Ovary (tissue), 3 donors: ENCODE measurements around the gene CSTPP1.

ENCODE experiments used
- EP300 ChIP-seq: sonication (generic); formaldehyde crosslinking; IDR thresholded peaks from one replicate; pipeline ENCODE4 v1.6.1; 2017; ENCODE audit warnings: antibody characterized with exemption
- POLR2A ChIP-seq: fragments of 450-650 bp; IDR thresholded peaks from one replicate; pipeline ENCODE4 v1.6.1; 2017; ENCODE audit warnings: antibody characterized with exemption, mild to moderate bottlenecking, moderate library complexity
- TF ChIP-seq, protein P1 (sequence below), 3 donors: fragments of 450-650 bp in 2 of 3; fragments of 200-600 bp in 1 of 3; IDR thresholded peaks; one replicate each; pipeline versions ENCODE4 v1.5.1 to v1.8.0; 2016 to 2022; ENCODE audit warnings: antibody characterized with exemption in 3 of 3, mild to moderate bottlenecking in 1 of 3
- donor health status: DM: no; HTN: no; CAD: no.

- TF ChIP-seq, protein P1, sequence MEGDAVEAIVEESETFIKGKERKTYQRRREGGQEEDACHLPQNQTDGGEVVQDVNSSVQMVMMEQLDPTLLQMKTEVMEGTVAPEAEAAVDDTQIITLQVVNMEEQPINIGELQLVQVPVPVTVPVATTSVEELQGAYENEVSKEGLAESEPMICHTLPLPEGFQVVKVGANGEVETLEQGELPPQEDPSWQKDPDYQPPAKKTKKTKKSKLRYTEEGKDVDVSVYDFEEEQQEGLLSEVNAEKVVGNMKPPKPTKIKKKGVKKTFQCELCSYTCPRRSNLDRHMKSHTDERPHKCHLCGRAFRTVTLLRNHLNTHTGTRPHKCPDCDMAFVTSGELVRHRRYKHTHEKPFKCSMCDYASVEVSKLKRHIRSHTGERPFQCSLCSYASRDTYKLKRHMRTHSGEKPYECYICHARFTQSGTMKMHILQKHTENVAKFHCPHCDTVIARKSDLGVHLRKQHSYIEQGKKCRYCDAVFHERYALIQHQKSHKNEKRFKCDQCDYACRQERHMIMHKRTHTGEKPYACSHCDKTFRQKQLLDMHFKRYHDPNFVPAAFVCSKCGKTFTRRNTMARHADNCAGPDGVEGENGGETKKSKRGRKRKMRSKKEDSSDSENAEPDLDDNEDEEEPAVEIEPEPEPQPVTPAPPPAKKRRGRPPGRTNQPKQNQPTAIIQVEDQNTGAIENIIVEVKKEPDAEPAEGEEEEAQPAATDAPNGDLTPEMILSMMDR (IDR thresholded peaks at IDR 0.05): no peak
- no peak for TF ChIP-seq EP300
- no peak for TF ChIP-seq POLR2A
Observed at GRCh38 chr11:47123094-47123493, 186.5 kb downstream of the CSTPP1 start.
